Cardiac muscle cell (in vitro differentiated cells and primary cell): ENCODE measurements around the gene SLC35G3. TPM values are rescaled to one million over a fixed set of nuclear protein-coding genes. Genes with fewer than 3 reads are reported as not detected.

ENCODE experiments used
- DNase-seq, 2 donors: peaks; one replicate each; pipeline versions ENCODE4 v3.0.0 to v3.0.0-alpha.2; 2010 to 2017; ENCODE audit warnings: low read depth in 1 of 2, low spot score in 1 of 2
- H3K27ac ChIP-seq: fragments of 200-600 bp; sonication (generic); 2 replicates; pipeline ENCODE4 v1.5.1; 2016
- H3K27me3 ChIP-seq: fragments of 200-600 bp; sonication (generic); 2 replicates; pipeline ENCODE4 v1.6.0; 2016; ENCODE audit warnings: control low read depth
- H3K36me3 ChIP-seq: fragments of 200-600 bp; sonication (generic); 2 replicates; pipeline ENCODE4 v1.5.1; 2016; ENCODE audit warnings: control low read depth
- H3K4me1 ChIP-seq: fragments of 200-600 bp; sonication (generic); 2 replicates; pipeline ENCODE4 v1.8.1; 2017; ENCODE audit warnings: low read depth, mild to moderate bottlenecking, mixed run types
- H3K4me3 ChIP-seq: fragments of 200-600 bp; sonication (generic); 2 replicates; pipeline ENCODE4 v1.5.1; 2016; ENCODE audit warnings: mild to moderate bottlenecking
- H3K9me3 ChIP-seq: fragments of 200-600 bp; sonication (generic); 2 replicates; pipeline ENCODE4 v1.5.1; 2017; ENCODE audit warnings: low read depth, mild to moderate bottlenecking, control low read depth
- polyA plus RNA-seq: library from polyadenylated mRNA; unstranded; fragments of >200 nt; fragmentation: Nextera tagmentation; extraction: Ambion mirVana; gene quantifications from 2 replicates; pipeline ENCODE4 v1.2.1, GENCODE V29; 2016
- total RNA-seq: library from RNA; depleted of rRNA; stranded (reverse); fragments of >200 nt; gene quantifications from 2 replicates; pipeline ENCODE4 v1.2.3, GENCODE V29; 2016
- TF ChIP-seq, protein P1 (sequence below): IDR thresholded peaks from 2 replicates; pipeline ENCODE4 v1.5.1; 2012; ENCODE audit warnings: low read depth, mild to moderate bottlenecking, low read length

SLC35G3 gene
- total and polyA plus RNA-seq, 2 experiments from 2014 or later = 0.65 TPM; not detected in 1

DNA sequence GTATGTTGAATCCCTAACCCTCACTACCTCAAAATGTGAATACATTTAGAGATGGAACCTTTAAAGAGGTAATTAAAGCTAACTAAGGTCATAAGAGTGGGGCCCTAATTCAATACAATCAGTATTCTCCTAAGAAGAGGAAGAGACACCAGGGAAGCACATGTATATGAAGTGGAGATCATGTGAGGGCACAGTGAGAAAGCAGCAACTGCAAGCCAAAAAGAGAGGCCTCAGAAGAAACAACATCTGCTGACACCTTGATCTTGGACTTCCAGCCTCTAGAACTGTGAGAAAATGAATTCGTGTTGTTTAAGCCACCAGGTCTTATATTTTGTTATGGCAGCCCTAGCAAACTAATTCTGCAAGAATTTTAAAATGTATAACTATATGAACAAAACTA, 35.4 kb upstream of the SLC35G3 start:
- no peak for DNase-seq
- Histone ChIP-seq H3K27me3 (no peaks in the 10 kb centered on the region), H3K36me3 (no peaks in the 10 kb centered on the region), H3K4me3 (no peak overlapping the region), H3K27ac (no peak overlapping the region), H3K9me3 (no peaks in the 10 kb centered on the region), H3K4me1 (no peaks in the 10 kb centered on the region)
- TF ChIP-seq, protein P1, sequence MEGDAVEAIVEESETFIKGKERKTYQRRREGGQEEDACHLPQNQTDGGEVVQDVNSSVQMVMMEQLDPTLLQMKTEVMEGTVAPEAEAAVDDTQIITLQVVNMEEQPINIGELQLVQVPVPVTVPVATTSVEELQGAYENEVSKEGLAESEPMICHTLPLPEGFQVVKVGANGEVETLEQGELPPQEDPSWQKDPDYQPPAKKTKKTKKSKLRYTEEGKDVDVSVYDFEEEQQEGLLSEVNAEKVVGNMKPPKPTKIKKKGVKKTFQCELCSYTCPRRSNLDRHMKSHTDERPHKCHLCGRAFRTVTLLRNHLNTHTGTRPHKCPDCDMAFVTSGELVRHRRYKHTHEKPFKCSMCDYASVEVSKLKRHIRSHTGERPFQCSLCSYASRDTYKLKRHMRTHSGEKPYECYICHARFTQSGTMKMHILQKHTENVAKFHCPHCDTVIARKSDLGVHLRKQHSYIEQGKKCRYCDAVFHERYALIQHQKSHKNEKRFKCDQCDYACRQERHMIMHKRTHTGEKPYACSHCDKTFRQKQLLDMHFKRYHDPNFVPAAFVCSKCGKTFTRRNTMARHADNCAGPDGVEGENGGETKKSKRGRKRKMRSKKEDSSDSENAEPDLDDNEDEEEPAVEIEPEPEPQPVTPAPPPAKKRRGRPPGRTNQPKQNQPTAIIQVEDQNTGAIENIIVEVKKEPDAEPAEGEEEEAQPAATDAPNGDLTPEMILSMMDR = no peak

DNA sequence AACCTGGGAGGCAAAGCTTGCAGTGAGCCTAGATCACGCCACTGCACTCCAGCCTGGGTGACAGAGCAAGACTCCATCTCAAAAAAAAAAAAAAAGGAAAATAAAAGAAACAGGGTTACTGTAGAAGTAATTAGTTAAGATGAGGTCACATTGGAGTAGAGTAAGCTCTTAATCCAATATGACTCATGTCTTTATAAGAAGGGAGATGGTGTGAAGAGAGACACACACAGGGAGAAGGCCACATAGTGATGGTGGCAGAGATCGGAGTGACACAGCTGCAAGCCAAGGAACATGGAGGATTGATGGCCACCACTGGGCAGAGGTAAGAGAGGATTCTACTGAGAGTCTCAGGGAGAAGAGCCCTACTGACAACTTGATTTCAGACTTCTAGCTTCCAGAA, 33.4 kb upstream of the SLC35G3 start:
- Histone ChIP-seq H3K27ac (no peak overlapping the region), H3K4me3 (no peak overlapping the region), H3K4me1 (no peaks in the 10 kb centered on the region), H3K9me3 (no peaks in the 10 kb centered on the region), H3K36me3 (no peaks in the 10 kb centered on the region), H3K27me3 (no peaks in the 10 kb centered on the region)
- no peak for DNase-seq
- TF ChIP-seq, protein P1 = no peak

DNA sequence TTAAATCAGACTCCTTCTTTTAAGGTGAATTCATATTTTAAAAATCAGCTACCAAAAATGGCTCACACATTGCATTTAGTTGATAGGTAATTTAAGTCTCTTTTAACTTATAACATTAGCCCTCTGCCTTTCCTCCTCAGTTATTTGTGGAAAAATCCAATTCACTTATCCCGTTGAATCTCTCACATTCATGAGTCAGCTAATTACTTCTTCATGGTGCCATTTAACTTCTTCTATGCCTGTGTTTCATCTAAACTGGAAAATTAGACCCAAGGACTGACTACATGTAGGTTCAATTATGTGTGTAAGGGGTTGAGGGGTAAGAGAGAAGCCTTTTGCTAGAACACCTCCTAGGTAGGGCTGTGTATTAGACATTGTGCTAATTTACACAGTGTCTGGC, 30.2 kb upstream of the SLC35G3 start:
- DNase-seq = no peak
- TF ChIP-seq, protein P1 = no peak
- Histone ChIP-seq H3K4me3 (no peak overlapping the region), H3K4me1 (no peaks in the 10 kb centered on the region), H3K9me3 (no peaks in the 10 kb centered on the region), H3K36me3 (no peaks in the 10 kb centered on the region), H3K27ac (no peak overlapping the region), H3K27me3 (no peaks in the 10 kb centered on the region)

DNA sequence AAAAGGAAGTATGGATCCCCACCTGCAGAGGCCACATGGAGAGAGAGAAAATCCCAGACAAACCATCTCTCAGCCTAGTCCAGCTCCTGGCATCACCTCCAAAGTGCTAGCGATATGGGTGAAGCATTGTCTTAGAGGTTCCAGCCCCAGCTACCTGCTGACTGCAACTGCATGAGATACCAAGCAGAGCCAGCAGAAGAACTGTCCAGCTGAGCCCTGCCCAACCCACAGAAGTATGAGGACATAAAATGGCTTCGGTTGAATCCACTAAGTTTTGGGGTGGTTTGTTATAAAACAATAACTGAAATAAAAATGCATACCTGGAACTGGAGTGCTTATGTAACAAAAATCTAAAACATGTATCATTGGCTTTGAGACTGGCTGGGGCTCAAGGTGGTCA, 28.3 kb upstream of the SLC35G3 start:
- H3K4me1 ChIP-seq = no peaks in the 10 kb centered on the region
- no peak overlapping the region for H3K4me3 ChIP-seq
- H3K9me3 ChIP-seq = no peaks in the 10 kb centered on the region
- H3K36me3 ChIP-seq = no peaks in the 10 kb centered on the region
- TF ChIP-seq, protein P1 = no peak
- no peak overlapping the region for H3K27ac ChIP-seq
- no peaks in the 10 kb centered on the region for H3K27me3 ChIP-seq
- no peak for DNase-seq

DNA sequence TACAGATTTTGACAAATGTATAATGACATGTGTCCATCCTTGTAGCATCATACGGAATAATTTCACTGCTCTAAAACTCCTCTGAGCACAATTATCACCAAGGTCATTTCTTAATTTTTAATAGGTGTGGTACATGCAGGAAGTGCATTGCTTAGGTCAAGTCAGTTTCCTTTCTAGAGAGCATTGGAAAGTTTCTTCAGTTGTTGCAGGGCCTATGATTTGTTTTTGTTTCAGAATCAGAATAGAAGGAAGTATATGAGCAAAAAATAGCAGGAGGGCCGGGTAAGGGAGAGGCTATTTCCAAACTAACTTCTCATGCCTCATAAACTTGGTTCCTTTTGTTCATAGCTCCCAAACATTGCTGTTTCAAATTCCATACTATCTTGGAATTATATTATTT, 24.7 kb upstream of the SLC35G3 start:
- no peaks in the 10 kb centered on the region for H3K36me3 ChIP-seq
- no peak for DNase-seq
- no peaks in the 10 kb centered on the region for H3K4me1 ChIP-seq
- H3K27ac ChIP-seq = no peak overlapping the region
- peaks cover 8% of the 10 kb centered on the region for H3K27me3 ChIP-seq
- TF ChIP-seq, protein P1 = no peak
- no peak overlapping the region for H3K4me3 ChIP-seq
- H3K9me3 ChIP-seq = no peaks in the 10 kb centered on the region

DNA sequence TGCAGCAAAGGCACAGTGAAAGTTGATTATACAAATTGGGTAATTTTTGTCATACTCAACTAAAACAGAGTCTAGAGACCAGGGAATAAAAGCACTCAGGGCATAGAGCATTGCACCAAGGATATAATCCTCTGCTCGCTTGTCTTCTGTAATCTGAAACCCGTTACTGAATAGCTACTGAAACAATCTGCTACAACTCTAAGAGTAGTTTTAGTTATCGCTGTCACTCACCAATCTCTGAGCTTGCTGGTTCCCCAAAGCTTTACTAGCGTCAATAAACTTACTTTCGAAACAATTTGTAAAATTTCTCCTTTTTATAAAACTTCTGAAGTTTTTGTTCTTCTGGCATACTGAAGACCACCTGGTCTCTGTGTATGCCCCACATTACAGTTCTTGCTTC, 22.9 kb upstream of the SLC35G3 start:
- DNase-seq = no peak
- H3K4me1 ChIP-seq = no peaks in the 10 kb centered on the region
- TF ChIP-seq, protein P1 = no peak
- peaks cover 20% of the 10 kb centered on the region for H3K27me3 ChIP-seq
- H3K9me3 ChIP-seq = no peaks in the 10 kb centered on the region
- H3K4me3 ChIP-seq = no peak overlapping the region
- H3K27ac ChIP-seq = no peak overlapping the region
- H3K36me3 ChIP-seq = no peaks in the 10 kb centered on the region
